ENCODE data around the gene CYP4B1.
"Not testable (repeated sequence)": the region's sequence is repeated elsewhere in the genome, so short reads cannot be mapped to it uniquely, and the experiment has no call there.

CYP4B1 gene

GRCh38 chr1:46819335-46819734, 20.5 kb downstream of the CYP4B1 start:
- Histone ChIP-seq H3K4me1 (ENCODE audit: control insufficient read depth, insufficient read depth, low read length) (peaks cover 11% of the 10 kb centered on the region), H3K9me3 (ENCODE audit: control insufficient read depth, insufficient read depth, low read length) (no peaks in the 10 kb centered on the region), H3K4me3 (ENCODE audit: low read depth, low read length) (no peak overlapping the region), H3K9ac (ENCODE audit: low read depth, low read length) (no peak overlapping the region), H3K27me3 (ENCODE audit: control insufficient read depth, insufficient read depth, low read length) (no peaks in the 10 kb centered on the region), H3K36me3 (ENCODE audit: control insufficient read depth, insufficient read depth, low read length) (no peaks in the 10 kb centered on the region)

GRCh38 chr1:46820076-46820475, 21.2 kb downstream of the CYP4B1 start:
- peaks cover 11% of the 10 kb centered on the region for H3K4me1 ChIP-seq (ENCODE audit: control insufficient read depth, insufficient read depth, low read length)
- no peak overlapping the region for H3K9ac ChIP-seq (ENCODE audit: low read depth, low read length)
- H3K4me3 ChIP-seq (ENCODE audit: low read depth, low read length) = no peak overlapping the region
- H3K9me3 ChIP-seq (ENCODE audit: control insufficient read depth, insufficient read depth, low read length) = no peaks in the 10 kb centered on the region
- no peaks in the 10 kb centered on the region for H3K36me3 ChIP-seq (ENCODE audit: control insufficient read depth, insufficient read depth, low read length)
- H3K27me3 ChIP-seq (ENCODE audit: control insufficient read depth, insufficient read depth, low read length) = no peaks in the 10 kb centered on the region

- H3K4me3 ChIP-seq (ENCODE audit: low read depth, low read length) = no peak overlapping the region
- H3K9ac ChIP-seq (ENCODE audit: low read depth, low read length) = no peak overlapping the region
- no peaks in the 10 kb centered on the region for H3K9me3 ChIP-seq (ENCODE audit: control insufficient read depth, insufficient read depth, low read length)
- no peaks in the 10 kb centered on the region for H3K27me3 ChIP-seq (ENCODE audit: control insufficient read depth, insufficient read depth, low read length)
- H3K4me1 ChIP-seq (ENCODE audit: control insufficient read depth, insufficient read depth, low read length) = peaks cover 11% of the 10 kb centered on the region
- no peaks in the 10 kb centered on the region for H3K36me3 ChIP-seq (ENCODE audit: control insufficient read depth, insufficient read depth, low read length)
These were observed 21.8 kb downstream of the CYP4B1 start for GRCh38 chr1:46820560-46821060.

GRCh38 chr1:46822248-46822826, 23.5 kb downstream of the CYP4B1 start:
- H3K9ac ChIP-seq (ENCODE audit: low read depth, low read length) = no peak overlapping the region
- H3K9me3 ChIP-seq (ENCODE audit: control insufficient read depth, insufficient read depth, low read length) = no peaks in the 10 kb centered on the region
- H3K27me3 ChIP-seq (ENCODE audit: control insufficient read depth, insufficient read depth, low read length) = no peaks in the 10 kb centered on the region
- H3K4me1 ChIP-seq (ENCODE audit: control insufficient read depth, insufficient read depth, low read length) = peaks cover 11% of the 10 kb centered on the region
- no peaks in the 10 kb centered on the region for H3K36me3 ChIP-seq (ENCODE audit: control insufficient read depth, insufficient read depth, low read length)
- no peak overlapping the region for H3K4me3 ChIP-seq (ENCODE audit: low read depth, low read length)

GRCh38 chr1:46823151-46823550, 24.3 kb downstream of the CYP4B1 start:
- H3K4me3 ChIP-seq (ENCODE audit: low read depth, low read length) = no peak overlapping the region
- peaks cover 11% of the 10 kb centered on the region for H3K4me1 ChIP-seq (ENCODE audit: control insufficient read depth, insufficient read depth, low read length)
- H3K9ac ChIP-seq (ENCODE audit: low read depth, low read length) = no peak overlapping the region
- no peaks in the 10 kb centered on the region for H3K9me3 ChIP-seq (ENCODE audit: control insufficient read depth, insufficient read depth, low read length)
- H3K36me3 ChIP-seq (ENCODE audit: control insufficient read depth, insufficient read depth, low read length) = no peaks in the 10 kb centered on the region
- no peaks in the 10 kb centered on the region for H3K27me3 ChIP-seq (ENCODE audit: control insufficient read depth, insufficient read depth, low read length)

GRCh38 chr1:46826892-46827291, 28.0 kb downstream of the CYP4B1 start:
- not testable (repeated sequence) for H3K4me3 ChIP-seq (ENCODE audit: low read depth, low read length); H3K9me3 ChIP-seq (ENCODE audit: control insufficient read depth, insufficient read depth, low read length); H3K36me3 ChIP-seq (ENCODE audit: control insufficient read depth, insufficient read depth, low read length); H3K27me3 ChIP-seq (ENCODE audit: control insufficient read depth, insufficient read depth, low read length); H3K9ac ChIP-seq (ENCODE audit: low read depth, low read length)
- peaks cover 11% of the 10 kb centered on the region for H3K4me1 ChIP-seq (ENCODE audit: control insufficient read depth, insufficient read depth, low read length)

- H3K9me3 ChIP-seq (ENCODE audit: control insufficient read depth, insufficient read depth, low read length) = no peaks in the 10 kb centered on the region
- H3K27me3 ChIP-seq (ENCODE audit: control insufficient read depth, insufficient read depth, low read length) = no peaks in the 10 kb centered on the region
- no peaks in the 10 kb centered on the region for H3K4me1 ChIP-seq (ENCODE audit: control insufficient read depth, insufficient read depth, low read length)
- no peak overlapping the region for H3K9ac ChIP-seq (ENCODE audit: low read depth, low read length)
- H3K4me3 ChIP-seq (ENCODE audit: low read depth, low read length) = no peak overlapping the region
- H3K36me3 ChIP-seq (ENCODE audit: control insufficient read depth, insufficient read depth, low read length) = no peaks in the 10 kb centered on the region
These were observed 31.9 kb downstream of the CYP4B1 start for GRCh38 chr1:46830665-46831322.

- H3K9me3 ChIP-seq (ENCODE audit: control insufficient read depth, insufficient read depth, low read length); H3K9ac ChIP-seq (ENCODE audit: low read depth, low read length); H3K4me1 ChIP-seq (ENCODE audit: control insufficient read depth, insufficient read depth, low read length); H3K4me3 ChIP-seq (ENCODE audit: low read depth, low read length); H3K36me3 ChIP-seq (ENCODE audit: control insufficient read depth, insufficient read depth, low read length); H3K27me3 ChIP-seq (ENCODE audit: control insufficient read depth, insufficient read depth, low read length): not testable (repeated sequence)
These were observed 36.6 kb downstream of the CYP4B1 start for GRCh38 chr1:46835469-46835868.

- H3K9ac ChIP-seq (ENCODE audit: low read depth, low read length); H3K4me3 ChIP-seq (ENCODE audit: low read depth, low read length); H3K4me1 ChIP-seq (ENCODE audit: control insufficient read depth, insufficient read depth, low read length); H3K9me3 ChIP-seq (ENCODE audit: control insufficient read depth, insufficient read depth, low read length); H3K36me3 ChIP-seq (ENCODE audit: control insufficient read depth, insufficient read depth, low read length); H3K27me3 ChIP-seq (ENCODE audit: control insufficient read depth, insufficient read depth, low read length): not testable (repeated sequence)
These were observed 47.5 kb downstream of the CYP4B1 start for GRCh38 chr1:46846386-46846785.

- H3K36me3 ChIP-seq (ENCODE audit: control insufficient read depth, insufficient read depth, low read length); H3K4me1 ChIP-seq (ENCODE audit: control insufficient read depth, insufficient read depth, low read length); H3K27me3 ChIP-seq (ENCODE audit: control insufficient read depth, insufficient read depth, low read length); H3K9me3 ChIP-seq (ENCODE audit: control insufficient read depth, insufficient read depth, low read length); H3K9ac ChIP-seq (ENCODE audit: low read depth, low read length); H3K4me3 ChIP-seq (ENCODE audit: low read depth, low read length): not testable (repeated sequence)
These were observed 58.8 kb downstream of the CYP4B1 start for GRCh38 chr1:46857660-46858065.

- Histone ChIP-seq H3K9ac (ENCODE audit: low read depth, low read length) (no peak overlapping the region), H3K9me3 (ENCODE audit: control insufficient read depth, insufficient read depth, low read length) (no peaks in the 10 kb centered on the region), H3K27me3 (ENCODE audit: control insufficient read depth, insufficient read depth, low read length) (no peaks in the 10 kb centered on the region), H3K4me3 (ENCODE audit: low read depth, low read length) (no peak overlapping the region), H3K4me1 (ENCODE audit: control insufficient read depth, insufficient read depth, low read length) (no peaks in the 10 kb centered on the region), H3K36me3 (ENCODE audit: control insufficient read depth, insufficient read depth, low read length) (no peaks in the 10 kb centered on the region)
These were observed 63.5 kb downstream of the CYP4B1 start for GRCh38 chr1:46862348-46862747.
